Germinal center (tissue), 1 donor: ENCODE results near the gene PTS.

Source experiments
- DNase-seq: peaks from one replicate; pipeline ENCODE4 v3.0.0; 2012; ENCODE audit warnings: mixed read lengths, low spot score

PTS gene

DNA sequence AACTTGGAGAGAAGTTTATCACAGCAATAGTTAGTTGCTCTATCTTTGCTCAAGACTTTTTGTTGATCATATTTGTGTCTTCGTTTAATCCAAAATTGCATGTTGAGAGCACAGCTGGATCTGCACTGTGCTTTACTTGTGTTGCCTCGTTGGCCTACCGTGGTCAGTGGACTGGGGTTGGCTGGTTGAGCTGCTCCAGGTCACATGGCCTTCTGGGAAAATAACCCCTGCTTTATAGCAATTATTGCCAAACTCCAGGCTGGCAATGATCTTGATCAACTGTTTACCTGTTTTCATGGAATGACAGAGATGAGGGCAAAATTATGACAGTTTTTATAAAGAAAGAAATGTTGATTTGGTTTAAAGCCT, 40.2 kb downstream of the PTS start:
- no peak for DNase-seq

DNA sequence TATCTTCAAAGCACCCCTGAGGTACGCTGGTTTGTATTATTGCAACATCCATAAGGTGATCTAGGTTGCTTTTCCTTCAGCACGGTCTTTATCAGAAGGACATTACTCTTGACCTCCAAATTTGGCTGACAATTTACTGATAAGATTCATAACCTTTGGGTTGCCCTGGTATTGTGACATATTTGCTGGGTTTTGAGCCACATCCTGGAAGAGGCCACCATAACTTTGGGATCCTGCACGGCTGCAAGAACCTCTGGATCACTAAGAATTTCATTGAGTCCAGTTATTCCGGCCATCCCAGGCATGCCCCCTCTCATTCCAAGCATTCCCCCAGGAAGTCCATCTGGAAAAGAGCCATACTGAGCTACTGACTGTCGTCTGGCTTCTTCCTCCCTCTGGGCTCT, 41.0 kb downstream of the PTS start:
- no peak for DNase-seq

DNA sequence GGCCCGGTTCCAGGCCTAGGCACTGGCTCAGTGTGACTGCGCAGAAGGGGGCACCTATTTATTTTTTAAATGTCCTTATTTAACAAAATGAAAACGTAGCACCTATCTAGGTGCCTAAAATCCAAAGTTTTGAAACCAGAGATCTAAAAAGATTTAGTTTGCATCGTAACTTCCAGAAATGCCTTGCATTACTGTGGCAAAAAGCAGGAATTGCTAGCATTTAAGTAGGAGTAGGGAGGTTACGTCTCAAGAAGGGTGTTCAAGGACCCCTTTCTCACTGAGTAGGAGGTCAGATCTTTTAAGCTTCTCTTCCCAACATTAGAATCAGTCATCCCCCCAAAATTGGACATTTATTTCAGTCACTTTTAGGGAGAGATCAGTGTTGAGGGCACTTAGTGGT, 42.2 kb downstream of the PTS start:
- DNase-seq, result no peak

DNA sequence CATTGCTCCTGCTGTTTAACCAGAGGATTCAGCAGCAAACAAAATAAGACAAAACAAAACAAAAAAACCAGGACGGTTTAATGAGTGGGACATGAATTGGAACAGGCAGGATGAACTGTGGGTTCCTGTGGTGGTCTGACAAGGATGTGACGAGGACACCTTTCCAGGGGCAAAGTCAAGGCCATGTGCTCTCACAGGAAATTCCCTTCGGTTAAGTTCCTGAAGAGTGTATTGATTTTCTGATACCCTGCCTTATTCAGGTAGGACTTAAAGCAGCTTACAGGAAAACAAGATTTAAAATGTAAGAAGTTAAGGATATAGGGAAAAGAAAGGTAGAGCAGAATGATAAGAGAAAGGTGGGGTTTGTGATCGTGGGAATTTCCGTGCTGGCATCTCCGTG, 42.9 kb downstream of the PTS start:
- DNase-seq, result no peak

DNA sequence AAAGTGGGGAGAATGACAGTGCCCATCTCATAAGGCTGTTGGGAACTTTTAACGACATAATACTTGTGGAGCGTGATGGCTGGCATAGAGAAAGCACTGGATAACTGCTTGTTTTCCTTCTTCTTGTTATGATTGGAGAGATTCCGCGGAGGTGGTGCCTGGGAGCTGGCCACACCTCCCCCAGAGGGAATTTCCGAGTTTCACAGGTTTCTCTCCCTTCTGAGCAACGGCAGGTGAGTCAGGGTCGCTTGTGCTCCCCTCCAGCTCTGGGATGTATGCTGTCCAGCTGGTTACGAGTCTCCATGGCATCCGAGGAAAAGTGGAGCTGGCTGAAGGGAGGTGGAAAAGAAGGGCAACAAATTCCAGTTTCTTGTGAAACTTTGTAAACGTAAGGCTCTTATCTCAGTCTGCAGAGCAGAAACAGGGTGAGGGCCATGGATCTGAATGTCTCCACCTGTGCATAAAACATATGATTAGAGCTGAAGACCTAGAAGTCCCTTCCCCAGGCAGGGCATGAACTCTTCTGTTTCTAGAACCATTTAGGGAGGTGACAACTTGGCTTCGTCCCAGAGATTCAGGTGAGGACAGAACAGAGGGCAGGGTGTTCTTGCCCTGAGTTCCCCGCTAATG, 44.4 kb downstream of the PTS start:
- no peak for DNase-seq

DNA sequence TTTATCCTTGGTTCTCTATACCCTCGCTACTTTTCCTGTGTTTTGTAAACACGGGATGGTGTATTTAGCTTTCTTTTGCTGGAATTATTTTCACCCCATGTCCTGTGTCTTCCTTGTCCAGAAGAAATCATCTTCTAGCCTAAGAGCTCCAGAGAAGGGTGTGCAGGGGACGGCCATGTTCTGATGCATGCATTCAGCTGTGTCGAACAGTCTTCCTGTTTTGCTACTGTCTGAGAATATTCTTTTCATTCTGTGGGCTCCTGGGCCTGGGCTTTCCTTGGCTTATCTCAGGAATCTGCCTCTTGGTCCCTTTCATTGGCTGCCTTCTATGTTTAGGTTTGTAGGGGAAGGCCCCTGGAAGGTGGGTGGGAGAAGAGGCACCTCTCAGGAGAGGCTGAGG, 45.0 kb downstream of the PTS start:
- no peak for DNase-seq

DNA sequence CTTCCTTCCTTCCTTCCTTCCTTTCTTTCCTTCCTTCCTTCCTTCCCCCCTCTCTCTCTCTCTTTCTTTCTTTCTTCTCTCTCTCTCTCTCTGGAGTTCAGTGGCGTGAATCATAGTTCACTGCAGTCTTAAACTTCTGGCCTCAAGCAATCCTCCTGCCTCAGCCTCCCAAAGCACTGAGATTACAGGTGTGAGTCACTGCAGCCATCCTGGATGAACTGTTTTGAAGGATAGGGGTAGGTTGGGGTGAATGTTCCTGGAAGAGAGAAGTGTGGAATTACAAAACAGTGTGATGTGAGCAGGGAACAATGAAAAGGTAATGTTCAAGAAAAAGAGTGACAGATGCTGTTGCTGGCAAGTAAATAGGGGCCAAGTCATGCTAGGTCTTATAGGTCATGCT, 46.8 kb downstream of the PTS start:
- DNase-seq, result no peak

DNA sequence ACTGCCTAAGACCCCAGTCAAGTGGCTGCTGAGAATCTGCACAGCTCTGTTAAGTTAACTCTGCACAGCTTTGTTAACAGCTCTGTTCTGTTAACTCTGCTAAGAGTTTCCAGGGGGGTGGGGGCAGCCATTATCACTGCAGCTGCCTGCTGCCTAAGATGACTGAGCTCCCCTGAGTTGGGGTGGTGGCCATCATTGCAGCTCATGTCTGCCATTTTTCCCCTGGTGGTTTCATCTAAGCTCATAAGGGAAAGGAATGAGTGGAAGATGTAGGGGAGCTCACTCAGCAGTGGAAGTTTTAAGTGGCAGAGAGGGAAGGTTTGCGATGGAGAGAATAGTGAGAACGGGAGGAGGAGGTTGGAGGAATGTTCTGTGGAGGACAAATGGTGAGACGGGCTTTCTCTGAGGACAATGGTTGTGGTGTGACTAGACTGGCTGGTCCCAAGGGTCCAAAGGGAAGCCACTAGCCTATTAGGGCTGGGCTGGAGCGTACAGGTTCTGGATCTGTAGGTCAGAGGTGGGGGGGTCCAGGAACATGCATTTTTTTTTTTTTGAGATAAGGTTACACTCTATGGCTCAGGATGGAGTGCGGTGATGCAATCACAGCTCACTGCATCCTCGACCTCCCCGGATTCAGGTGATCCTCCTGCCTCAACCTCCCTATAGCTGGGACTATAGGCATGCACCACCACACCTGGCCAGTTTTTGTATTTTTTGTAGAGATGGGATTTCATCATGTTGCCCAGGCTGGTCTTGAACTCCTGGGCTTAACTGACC, 48.0 kb downstream of the PTS start:
- DNase-seq, result no peak

DNA sequence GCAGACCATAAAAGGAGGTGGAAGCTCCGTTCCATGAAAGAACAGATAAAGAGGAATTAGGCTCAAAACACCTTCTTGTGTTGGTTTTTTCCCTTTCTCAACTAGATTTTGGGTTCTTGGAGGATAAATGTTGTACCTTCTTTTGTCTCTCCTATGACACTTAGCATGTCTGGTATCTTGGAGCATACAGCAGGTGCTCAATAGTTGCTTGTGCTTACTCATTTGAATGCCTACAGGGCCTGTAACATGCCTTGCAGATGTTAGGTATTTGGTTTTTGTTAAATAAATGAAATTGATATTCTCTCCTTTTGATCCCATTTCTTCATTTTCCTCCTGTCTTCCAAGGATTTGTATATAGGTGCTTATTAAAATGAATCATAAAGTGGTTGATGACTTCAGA, 50.8 kb downstream of the PTS start:
- DNase-seq, result no peak

DNA sequence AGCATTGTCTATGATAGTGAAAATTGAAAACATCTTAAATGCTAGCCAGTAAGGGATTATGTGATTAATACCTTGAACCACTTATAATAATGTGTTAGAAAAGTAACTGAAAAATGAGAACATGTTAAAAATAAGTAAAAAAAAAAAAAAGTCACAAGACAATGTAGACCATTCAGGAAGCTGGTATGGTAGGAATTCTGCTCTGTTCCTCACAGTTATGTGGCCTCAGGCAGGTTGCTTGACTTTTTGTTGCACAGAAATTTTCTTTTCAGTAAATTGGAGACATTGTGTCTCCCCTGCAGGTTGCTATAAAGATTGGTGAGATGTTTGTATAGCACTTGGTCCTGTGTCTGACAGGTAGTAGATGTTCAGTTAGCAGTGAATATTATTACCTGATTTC, 51.7 kb downstream of the PTS start:
- no peak for DNase-seq

DNA sequence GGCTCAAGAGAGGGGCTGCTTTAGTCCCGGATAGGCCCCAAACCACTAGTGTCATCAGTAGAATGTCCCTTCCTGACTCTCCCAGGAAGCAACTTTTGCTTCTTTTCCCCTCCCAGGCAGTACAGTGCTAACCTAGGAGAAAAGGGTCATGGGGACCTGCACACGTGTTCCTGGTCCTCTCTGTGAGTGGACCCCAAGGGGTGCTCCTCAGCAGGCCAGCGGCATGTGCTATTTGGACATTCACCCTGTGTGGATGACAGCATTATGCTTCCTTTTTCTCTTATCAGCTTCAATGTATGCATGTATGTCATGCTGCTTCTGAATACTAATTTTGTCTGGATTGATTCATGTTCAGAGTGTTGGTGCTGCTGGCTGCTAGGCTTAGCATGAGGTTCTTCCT, 52.6 kb downstream of the PTS start:
- DNase-seq, result no peak

DNA sequence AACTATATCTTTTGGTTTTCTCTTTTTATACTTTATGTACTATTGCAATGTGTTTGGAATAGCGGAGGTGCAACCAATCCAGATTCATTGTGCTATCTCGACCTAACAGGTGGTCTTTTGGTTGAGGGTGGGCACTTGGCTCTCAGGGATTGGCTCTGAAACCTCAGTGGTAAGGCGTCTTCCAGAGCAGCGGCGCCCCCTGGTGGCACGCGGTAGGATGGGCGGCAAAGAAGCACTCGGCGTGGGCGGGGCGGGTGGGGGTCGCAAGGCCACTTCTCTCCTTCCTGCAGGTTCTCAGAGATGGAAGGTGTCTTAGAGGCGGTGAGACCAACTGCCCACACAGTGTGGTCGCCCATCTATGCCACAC, 53.7 kb downstream of the PTS start:
- DNase-seq, result peak; percentile 76

DNA sequence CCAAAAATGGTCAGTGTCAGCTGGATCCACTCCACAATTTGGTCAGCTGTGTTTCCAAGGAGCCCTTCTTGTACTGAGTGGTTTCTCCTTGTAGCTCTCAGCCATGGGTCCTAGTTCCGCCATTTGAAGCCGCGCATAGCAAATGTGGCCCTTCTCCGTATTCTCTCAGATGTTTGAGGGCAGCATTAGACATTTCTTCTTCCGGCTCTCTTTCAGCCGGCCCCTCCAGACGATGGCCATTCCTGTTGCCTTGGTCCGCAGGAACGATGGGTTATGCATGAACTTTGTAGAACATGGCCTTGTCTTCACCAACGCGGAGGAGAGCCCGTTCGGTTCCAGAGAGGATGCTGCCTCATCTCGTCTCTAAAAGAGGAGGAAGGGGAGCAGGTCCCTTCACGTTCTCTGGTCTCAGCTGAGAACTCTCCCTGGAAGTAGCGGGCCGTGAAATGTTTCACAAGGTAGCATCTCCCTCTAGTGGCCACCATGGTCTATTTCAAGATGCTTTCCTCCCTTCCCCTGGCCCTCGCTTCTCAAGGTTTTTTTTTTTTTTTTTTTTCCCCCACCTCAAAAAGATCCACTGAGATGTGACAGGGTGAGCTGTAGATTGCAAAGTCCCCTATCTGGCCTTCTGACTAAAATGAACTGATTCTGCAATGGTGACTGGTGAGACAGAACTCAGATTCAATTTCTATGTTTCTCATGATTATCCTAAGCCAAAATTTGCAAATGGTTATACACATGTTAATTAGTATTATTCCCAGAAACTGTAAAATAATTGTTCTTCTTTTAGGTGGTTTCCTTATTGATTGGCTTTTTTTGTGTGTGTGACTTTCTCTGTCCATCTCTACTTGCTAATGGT, 54.3 kb downstream of the PTS start:
- peak; percentile 80 for DNase-seq

DNA sequence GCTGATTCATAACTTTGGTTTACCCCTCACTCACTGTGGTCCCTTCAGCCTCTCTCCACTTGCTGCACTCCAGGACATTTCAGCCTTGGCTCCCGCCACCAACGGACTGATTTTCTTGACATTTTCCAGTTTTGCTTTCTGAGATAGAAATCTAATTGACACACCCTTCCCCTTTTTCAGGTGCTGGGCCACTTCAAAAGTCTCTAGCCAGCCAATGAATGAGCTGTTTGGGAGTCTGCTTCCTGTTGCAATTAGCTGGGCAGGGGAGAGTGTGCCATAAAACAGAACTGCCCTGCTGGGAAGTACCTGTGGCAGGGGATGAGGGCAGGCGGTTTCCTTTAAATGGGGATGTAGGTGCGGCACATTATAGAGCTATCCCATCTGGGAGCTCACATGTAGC, 55.5 kb downstream of the PTS start:
- DNase-seq, result no peak
